HG03460 (cell line): Measurements from ENCODE around the gene SAE1.

Experiments
- ATAC-seq: cut with Tn5 transposase; IDR thresholded peaks from one replicate; pipeline ENCODE4 v1.9.1; 2021; ENCODE audit not compliant: unreplicated experiment

Gene SAE1

GRCh38 chr19:47158367-47158791 is 27.7 kb downstream of the SAE1 start:
- ATAC-seq: no peak

GRCh38 chr19:47158879-47159503 is 28.4 kb downstream of the SAE1 start:
- ATAC-seq: no peak

GRCh38 chr19:47161876-47162489 is 31.3 kb downstream of the SAE1 start:
- ATAC-seq: no peak

- no peak for ATAC-seq
Measured at GRCh38 chr19:47168065-47168464, 37.4 kb downstream of the SAE1 start.

- no peak for ATAC-seq
Measured at GRCh38 chr19:47172666-47173455, 42.2 kb downstream of the SAE1 start.

GRCh38 chr19:47176071-47176626 is 45.5 kb downstream of the SAE1 start:
- ATAC-seq: no peak

GRCh38 chr19:47176627-47177090 is 46.0 kb downstream of the SAE1 start:
- no peak for ATAC-seq

GRCh38 chr19:47179653-47180310 is 49.1 kb downstream of the SAE1 start:
- ATAC-seq: no peak

GRCh38 chr19:47183601-47184000 is 53.0 kb downstream of the SAE1 start:
- no peak for ATAC-seq

- ATAC-seq: peak; percentile 81
Measured at GRCh38 chr19:47186446-47187334, 56.1 kb downstream of the SAE1 start.

GRCh38 chr19:47187335-47187655 is 56.7 kb downstream of the SAE1 start:
- no peak for ATAC-seq

- no peak for ATAC-seq
Measured at GRCh38 chr19:47187797-47188196, 57.2 kb downstream of the SAE1 start.

- ATAC-seq: no peak
Measured at GRCh38 chr19:47188507-47189033, 57.9 kb downstream of the SAE1 start.

GRCh38 chr19:47190167-47190727 is 59.6 kb downstream of the SAE1 start:
- ATAC-seq: no peak

- ATAC-seq: no peak
Measured at GRCh38 chr19:47195434-47195833, 64.8 kb downstream of the SAE1 start.

GRCh38 chr19:47197141-47197540 is 66.5 kb downstream of the SAE1 start:
- no peak for ATAC-seq

- ATAC-seq: no peak
Measured at GRCh38 chr19:47200530-47200929, 69.9 kb downstream of the SAE1 start.

- ATAC-seq: no peak
Measured at GRCh38 chr19:47203254-47203653, 72.6 kb downstream of the SAE1 start.

- ATAC-seq: no peak
Measured at GRCh38 chr19:47209319-47210179, 78.9 kb downstream of the SAE1 start.
